Central memory CD4-positive, alpha-beta T cell (primary cell): ENCODE measurements around the gene CD28.
A peak's percentile ranks its signal among the peaks of the same experiment; 100 is the strongest.

ENCODE experiments used
- DNase-seq: peaks from one replicate; pipeline ENCODE4 v3.0.0; 2022

The CD28 gene

GRCh38 chr2:203719456-203720410 is 13.3 kb downstream of the CD28 start:
- DNase-seq, result peak; percentile 85

GRCh38 chr2:203720915-203721672 is 14.7 kb downstream of the CD28 start:
- DNase-seq, result no peak

- no peak for DNase-seq
Measured at GRCh38 chr2:203721781-203722300, 15.4 kb downstream of the CD28 start.

- DNase-seq, result no peak
Measured at GRCh38 chr2:203722411-203722810, 16.0 kb downstream of the CD28 start.

- no peak for DNase-seq
Measured at GRCh38 chr2:203728321-203728720, 21.9 kb downstream of the CD28 start.

- no peak for DNase-seq
Measured at GRCh38 chr2:203730076-203730729, 23.8 kb downstream of the CD28 start.

- DNase-seq, result no peak
Measured at GRCh38 chr2:203730883-203731282, 24.4 kb downstream of the CD28 start.

- no peak for DNase-seq
Measured at GRCh38 chr2:203732092-203732952, 25.9 kb downstream of the CD28 start.

GRCh38 chr2:203732953-203733510 is 26.6 kb downstream of the CD28 start:
- no peak for DNase-seq

GRCh38 chr2:203733684-203734083 is 27.2 kb downstream of the CD28 start:
- DNase-seq, result no peak

- no peak for DNase-seq
Measured at GRCh38 chr2:203734276-203734983, 28.0 kb downstream of the CD28 start.

GRCh38 chr2:203737360-203737759 is 30.9 kb downstream of the CD28 start:
- DNase-seq, result no peak

- no peak for DNase-seq
Measured at GRCh38 chr2:203739351-203739750, 32.9 kb downstream of the CD28 start.

GRCh38 chr2:203740871-203741281 is 34.4 kb downstream of the CD28 start:
- peak; percentile 85 for DNase-seq

GRCh38 chr2:203741566-203741965 is 35.1 kb downstream of the CD28 start:
- peak; percentile 40 for DNase-seq

- DNase-seq, result no peak
Measured at GRCh38 chr2:203743441-203743981, 37.1 kb downstream of the CD28 start.

GRCh38 chr2:203744091-203744490 is 37.7 kb downstream of the CD28 start:
- DNase-seq, result no peak

- no peak for DNase-seq
Measured at GRCh38 chr2:203745267-203745666, 38.8 kb downstream of the CD28 start.

GRCh38 chr2:203748331-203749126 is 42.1 kb downstream of the CD28 start:
- no peak for DNase-seq
